ENCODE results near the gene STYXL2.

STYXL2 gene

DNA sequence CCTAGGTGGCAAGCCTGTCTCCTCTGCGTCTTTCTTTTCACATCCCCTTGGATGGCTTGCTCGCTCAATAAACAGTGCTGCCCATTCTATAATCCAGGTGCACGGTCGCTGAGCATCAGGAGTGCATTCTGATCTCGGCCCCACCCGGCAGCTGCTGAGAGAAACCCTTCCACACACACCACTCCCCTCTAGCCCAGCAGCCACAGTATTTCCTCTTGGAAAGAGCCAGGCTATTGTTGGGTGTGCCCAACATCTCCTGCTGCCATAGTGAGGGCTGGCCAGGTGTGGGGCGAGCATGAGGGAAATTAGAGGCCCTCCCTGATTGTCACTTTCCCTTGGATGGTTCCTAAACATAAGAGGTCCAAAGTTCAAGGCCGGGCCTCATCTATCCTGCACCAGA, 28.4 kb upstream of the STYXL2 start:
- TF ChIP-seq, protein P1, sequence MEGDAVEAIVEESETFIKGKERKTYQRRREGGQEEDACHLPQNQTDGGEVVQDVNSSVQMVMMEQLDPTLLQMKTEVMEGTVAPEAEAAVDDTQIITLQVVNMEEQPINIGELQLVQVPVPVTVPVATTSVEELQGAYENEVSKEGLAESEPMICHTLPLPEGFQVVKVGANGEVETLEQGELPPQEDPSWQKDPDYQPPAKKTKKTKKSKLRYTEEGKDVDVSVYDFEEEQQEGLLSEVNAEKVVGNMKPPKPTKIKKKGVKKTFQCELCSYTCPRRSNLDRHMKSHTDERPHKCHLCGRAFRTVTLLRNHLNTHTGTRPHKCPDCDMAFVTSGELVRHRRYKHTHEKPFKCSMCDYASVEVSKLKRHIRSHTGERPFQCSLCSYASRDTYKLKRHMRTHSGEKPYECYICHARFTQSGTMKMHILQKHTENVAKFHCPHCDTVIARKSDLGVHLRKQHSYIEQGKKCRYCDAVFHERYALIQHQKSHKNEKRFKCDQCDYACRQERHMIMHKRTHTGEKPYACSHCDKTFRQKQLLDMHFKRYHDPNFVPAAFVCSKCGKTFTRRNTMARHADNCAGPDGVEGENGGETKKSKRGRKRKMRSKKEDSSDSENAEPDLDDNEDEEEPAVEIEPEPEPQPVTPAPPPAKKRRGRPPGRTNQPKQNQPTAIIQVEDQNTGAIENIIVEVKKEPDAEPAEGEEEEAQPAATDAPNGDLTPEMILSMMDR (IDR thresholded peaks at IDR 0.05; ENCODE audit: insufficient read depth, low read depth, low read length, missing control alignments) = no peak

GRCh38 chr1:167066333-167067122, 27.3 kb upstream of the STYXL2 start:
- TF ChIP-seq, protein P1 (IDR thresholded peaks at IDR 0.05; ENCODE audit: insufficient read depth, low read depth, low read length, missing control alignments) = peak; percentile 97
- no peak overlapping the region; the same call in 1 of the 2 replicates for H3K4me3 ChIP-seq (ENCODE audit: low read depth, low read length)
- peak; percentile 62 for DNase-seq (ENCODE audit: low read depth)

More for the DNA sequence above, 28.4 kb upstream of the STYXL2 start:
- H3K4me3 ChIP-seq (ENCODE audit: low read depth, low read length) = no peak overlapping the region
- no peak for DNase-seq (ENCODE audit: low read depth)

GRCh38 chr1:167067904-167068303, 26.0 kb upstream of the STYXL2 start:
- TF ChIP-seq, protein P1 (IDR thresholded peaks at IDR 0.05; ENCODE audit: insufficient read depth, low read depth, low read length, missing control alignments) = no peak
- no peak overlapping the region for H3K4me3 ChIP-seq (ENCODE audit: low read depth, low read length)
- DNase-seq (ENCODE audit: low read depth) = no peak

GRCh38 chr1:167068761-167069160, 25.1 kb upstream of the STYXL2 start:
- TF ChIP-seq, protein P1 (IDR thresholded peaks at IDR 0.05; ENCODE audit: insufficient read depth, low read depth, low read length, missing control alignments) = no peak
- DNase-seq (ENCODE audit: low read depth) = no peak

DNA sequence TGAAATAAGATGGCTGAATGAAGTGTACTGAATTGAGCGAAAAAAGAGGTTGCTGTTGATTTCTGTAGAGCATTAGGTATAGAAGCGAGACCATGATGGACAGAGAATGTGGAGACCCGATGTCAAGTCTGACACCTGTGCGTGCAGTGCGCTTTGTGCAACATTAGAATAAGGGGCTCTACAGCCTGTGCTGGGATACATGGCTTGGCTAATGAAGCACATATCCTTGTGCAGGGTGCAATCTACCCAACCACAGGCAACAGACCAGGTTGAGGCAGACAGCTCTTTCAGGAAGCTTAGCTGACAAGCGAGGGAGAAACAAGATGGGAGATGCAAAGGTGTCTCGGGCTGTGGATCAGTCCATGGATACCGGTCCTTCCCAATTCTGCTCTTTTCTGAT, 22.6 kb upstream of the STYXL2 start:
- TF ChIP-seq, protein P1 (IDR thresholded peaks at IDR 0.05; ENCODE audit: insufficient read depth, low read depth, low read length, missing control alignments) = no peak
- no peak for DNase-seq (ENCODE audit: low read depth)

More at GRCh38 chr1:167068761-167069160, 25.1 kb upstream of the STYXL2 start:
- H3K4me3 ChIP-seq (ENCODE audit: low read depth, low read length) = no peak overlapping the region

GRCh38 chr1:167076136-167076710, 17.7 kb upstream of the STYXL2 start:
- no peak for DNase-seq (ENCODE audit: low read depth)
- TF ChIP-seq, protein P1 (IDR thresholded peaks at IDR 0.05; ENCODE audit: insufficient read depth, low read depth, low read length, missing control alignments) = no peak
- H3K4me3 ChIP-seq (ENCODE audit: low read depth, low read length) = no peak overlapping the region

More for the DNA sequence above, 22.6 kb upstream of the STYXL2 start:
- H3K4me3 ChIP-seq (ENCODE audit: low read depth, low read length) = no peak overlapping the region
